ENCODE data around the gene DOK7.
"Not testable (repeated sequence)": the region's sequence is repeated elsewhere in the genome, so short reads cannot be mapped to it uniquely, and the experiment has no call there.

DOK7 gene

DNA sequence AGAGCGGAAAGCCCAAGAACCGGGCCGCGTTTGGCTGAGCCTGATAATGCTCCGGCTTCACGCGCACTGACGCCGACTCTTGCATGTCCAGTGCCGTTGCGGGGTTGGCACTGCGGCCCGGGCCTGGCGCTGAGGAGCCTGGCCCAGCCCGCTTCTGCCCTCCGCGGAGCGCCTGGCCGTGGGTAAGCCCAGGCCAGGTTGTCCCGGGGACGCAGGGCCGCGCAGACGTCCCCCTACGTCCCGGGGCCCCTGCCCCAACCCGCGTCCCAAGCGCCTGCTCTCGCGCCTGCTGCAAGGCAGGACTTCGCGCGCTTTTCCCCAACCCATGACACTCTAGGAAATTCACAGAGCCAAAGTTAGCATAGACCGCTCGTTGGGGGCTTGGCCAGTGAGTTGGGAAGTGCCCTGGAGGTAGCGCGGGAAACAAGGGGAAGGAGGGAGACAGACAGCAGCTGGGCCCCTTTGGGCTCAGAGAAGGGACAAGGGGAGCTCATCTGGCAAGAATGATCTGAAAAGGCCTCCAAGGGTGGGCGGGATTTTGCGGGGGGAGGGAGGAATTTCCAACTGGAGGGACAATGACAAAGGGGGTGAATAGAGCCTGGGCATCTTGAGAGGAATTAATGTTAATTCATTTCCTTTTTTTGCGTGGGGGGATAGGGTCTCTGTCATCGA lies 69.8 kb downstream of the DOK7 start:
- no peak for DNase-seq
- peaks cover 41% of the 10 kb centered on the region for H3K79me2 ChIP-seq (ENCODE audit: low read length)
- TF ChIP-seq CTCF (IDR thresholded peaks at IDR 0.05; ENCODE audit: low read length) (no peak), EZH2 (optimal IDR thresholded peaks at IDR 0.05; ENCODE audit: low read depth, low read length) (no peak), EZH2phosphoT487 (IDR thresholded peaks at IDR 0.05; ENCODE audit: low read length) (no peak)
- peak overlapping the region; percentile 85 for H3K4me3 ChIP-seq (ENCODE audit: low read length)
- H3F3A ChIP-seq (ENCODE audit: insufficient read depth, low read length): no peaks in the 10 kb centered on the region
- no peak overlapping the region for H3K27ac ChIP-seq (ENCODE audit: low read length)
- H3K4me1 ChIP-seq (ENCODE audit: low read length): 0 out of 2 replicates have a peak, but pooled peaks cover 4% of the 10 kb centered on the region
- no peaks in the 10 kb centered on the region for H3K9me2 ChIP-seq (replicated peaks; ENCODE audit: insufficient read depth, low read length)
- H3K9me3 ChIP-seq (replicated peaks; ENCODE audit: insufficient read depth, low read length): no peaks in the 10 kb centered on the region
- peaks cover 11% of the 10 kb centered on the region for H3K27me3 ChIP-seq (replicated peaks; ENCODE audit: insufficient read depth, low read length)
- no peaks in the 10 kb centered on the region for H4K20me1 ChIP-seq (ENCODE audit: insufficient read depth, low read length)
- H2AFZ ChIP-seq (ENCODE audit: low read length): peak overlapping the region; percentile 59
- H3K4me2 ChIP-seq (ENCODE audit: low read depth, low read length): peak overlapping the region; percentile 90
- no peaks in the 10 kb centered on the region for H3K36me3 ChIP-seq (replicated peaks; ENCODE audit: insufficient read depth, low read length)
- no peak overlapping the region for H3K9ac ChIP-seq (ENCODE audit: low read length)

GRCh38 chr4:3533423-3533820 lies 70.3 kb downstream of the DOK7 start:
- Histone ChIP-seq H4K20me1 (ENCODE audit: insufficient read depth, low read length) (no peaks in the 10 kb centered on the region), H3F3A (ENCODE audit: insufficient read depth, low read length) (no peaks in the 10 kb centered on the region), H3K4me2 (ENCODE audit: low read depth, low read length) (no peak overlapping the region), H3K9me3 (replicated peaks; ENCODE audit: insufficient read depth, low read length) (no peaks in the 10 kb centered on the region), H3K27me3 (replicated peaks; ENCODE audit: insufficient read depth, low read length) (peaks cover 11% of the 10 kb centered on the region), H3K4me3 (ENCODE audit: low read length) (no peak overlapping the region), H3K4me1 (ENCODE audit: low read length) (0 out of 2 replicates have a peak, but pooled peaks cover 4% of the 10 kb centered on the region), H3K36me3 (replicated peaks; ENCODE audit: insufficient read depth, low read length) (no peaks in the 10 kb centered on the region), H3K27ac (ENCODE audit: low read length) (no peak overlapping the region), H3K79me2 (ENCODE audit: low read length) (peaks cover 35% of the 10 kb centered on the region), H3K9ac (ENCODE audit: low read length) (no peak overlapping the region), H3K9me2 (replicated peaks; ENCODE audit: insufficient read depth, low read length) (no peaks in the 10 kb centered on the region), H2AFZ (ENCODE audit: low read length) (no peak overlapping the region)
- DNase-seq: no peak
- no peak for TF ChIP-seq CTCF (IDR thresholded peaks at IDR 0.05; ENCODE audit: low read length)
- TF ChIP-seq EZH2phosphoT487 (IDR thresholded peaks at IDR 0.05; ENCODE audit: low read length): no peak
- no peak for TF ChIP-seq EZH2 (optimal IDR thresholded peaks at IDR 0.05; ENCODE audit: low read depth, low read length)

- H3K4me1 ChIP-seq (ENCODE audit: low read length); H3K4me3 ChIP-seq (ENCODE audit: low read length); H4K20me1 ChIP-seq (ENCODE audit: insufficient read depth, low read length); H3F3A ChIP-seq (ENCODE audit: insufficient read depth, low read length); H3K9ac ChIP-seq (ENCODE audit: low read length); H3K36me3 ChIP-seq (replicated peaks; ENCODE audit: insufficient read depth, low read length); H3K9me2 ChIP-seq (replicated peaks; ENCODE audit: insufficient read depth, low read length); DNase-seq; H3K4me2 ChIP-seq (ENCODE audit: low read depth, low read length); H3K9me3 ChIP-seq (replicated peaks; ENCODE audit: insufficient read depth, low read length); H2AFZ ChIP-seq (ENCODE audit: low read length); H3K27ac ChIP-seq (ENCODE audit: low read length): not testable (repeated sequence)
- Histone ChIP-seq H3K79me2 (ENCODE audit: low read length) (peaks cover 13% of the 10 kb centered on the region), H3K27me3 (replicated peaks; ENCODE audit: insufficient read depth, low read length) (peaks cover 11% of the 10 kb centered on the region)
Measured at GRCh38 chr4:3535812-3536211, 72.7 kb downstream of the DOK7 start.

GRCh38 chr4:3538906-3539305 lies 75.8 kb downstream of the DOK7 start:
- H3K36me3 ChIP-seq (replicated peaks; ENCODE audit: insufficient read depth, low read length); H3K27me3 ChIP-seq (replicated peaks; ENCODE audit: insufficient read depth, low read length); H2AFZ ChIP-seq (ENCODE audit: low read length); H3K4me3 ChIP-seq (ENCODE audit: low read length); H3K4me2 ChIP-seq (ENCODE audit: low read depth, low read length); H3K4me1 ChIP-seq (ENCODE audit: low read length); H3K9ac ChIP-seq (ENCODE audit: low read length); H3K9me2 ChIP-seq (replicated peaks; ENCODE audit: insufficient read depth, low read length); DNase-seq; H3F3A ChIP-seq (ENCODE audit: insufficient read depth, low read length); H3K9me3 ChIP-seq (replicated peaks; ENCODE audit: insufficient read depth, low read length); H4K20me1 ChIP-seq (ENCODE audit: insufficient read depth, low read length); H3K27ac ChIP-seq (ENCODE audit: low read length); H3K79me2 ChIP-seq (ENCODE audit: low read length): not testable (repeated sequence)

DNA sequence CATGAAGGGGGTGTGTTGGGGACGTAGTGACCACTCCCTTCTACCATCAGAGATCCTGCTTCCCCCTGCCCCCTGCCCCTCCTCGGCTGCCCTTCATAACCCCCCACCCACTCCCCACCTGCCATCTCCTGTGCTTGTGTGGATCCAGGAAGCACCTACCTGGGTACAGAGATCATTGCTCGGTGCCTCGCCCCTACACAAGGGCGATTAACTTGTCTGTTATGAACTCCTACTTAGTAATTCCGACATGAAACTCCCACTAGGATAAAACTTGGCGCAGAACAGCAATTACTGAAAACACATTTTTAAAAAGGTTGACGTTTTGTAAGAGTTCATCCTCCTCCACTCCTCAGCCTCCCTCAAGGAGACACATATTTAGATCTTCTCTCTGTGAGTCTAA lies 80.3 kb downstream of the DOK7 start:
- H3K4me2 ChIP-seq (ENCODE audit: low read depth, low read length); H3K9me2 ChIP-seq (replicated peaks; ENCODE audit: insufficient read depth, low read length); H3F3A ChIP-seq (ENCODE audit: insufficient read depth, low read length); H4K20me1 ChIP-seq (ENCODE audit: insufficient read depth, low read length); H3K4me1 ChIP-seq (ENCODE audit: low read length); H3K4me3 ChIP-seq (ENCODE audit: low read length); H3K27ac ChIP-seq (ENCODE audit: low read length); DNase-seq; H3K36me3 ChIP-seq (replicated peaks; ENCODE audit: insufficient read depth, low read length); H2AFZ ChIP-seq (ENCODE audit: low read length); H3K27me3 ChIP-seq (replicated peaks; ENCODE audit: insufficient read depth, low read length); H3K9ac ChIP-seq (ENCODE audit: low read length); H3K9me3 ChIP-seq (replicated peaks; ENCODE audit: insufficient read depth, low read length); H3K79me2 ChIP-seq (ENCODE audit: low read length): not testable (repeated sequence)

Measured in MM.1S (cell line).